GM12892 (cell line): Measurements from ENCODE around the gene LGI4.

Experiments
- POLR2A ChIP-seq: IDR thresholded peaks from 2 replicates; pipeline ENCODE4 v1.6.1; 2011; ENCODE audit warnings: low read depth, low read length, control low read depth
- POLR2AphosphoS5 ChIP-seq: IDR thresholded peaks from 2 replicates; pipeline ENCODE4 v1.6.1; 2011; ENCODE audit warnings: low read depth, low read length, control low read depth
- TAF1 ChIP-seq: IDR thresholded peaks from 2 replicates; pipeline ENCODE4 v1.6.1; 2011; ENCODE audit warnings: low read depth, mild to moderate bottlenecking, control low read depth, low read length, borderline replicate concordance

DNA sequence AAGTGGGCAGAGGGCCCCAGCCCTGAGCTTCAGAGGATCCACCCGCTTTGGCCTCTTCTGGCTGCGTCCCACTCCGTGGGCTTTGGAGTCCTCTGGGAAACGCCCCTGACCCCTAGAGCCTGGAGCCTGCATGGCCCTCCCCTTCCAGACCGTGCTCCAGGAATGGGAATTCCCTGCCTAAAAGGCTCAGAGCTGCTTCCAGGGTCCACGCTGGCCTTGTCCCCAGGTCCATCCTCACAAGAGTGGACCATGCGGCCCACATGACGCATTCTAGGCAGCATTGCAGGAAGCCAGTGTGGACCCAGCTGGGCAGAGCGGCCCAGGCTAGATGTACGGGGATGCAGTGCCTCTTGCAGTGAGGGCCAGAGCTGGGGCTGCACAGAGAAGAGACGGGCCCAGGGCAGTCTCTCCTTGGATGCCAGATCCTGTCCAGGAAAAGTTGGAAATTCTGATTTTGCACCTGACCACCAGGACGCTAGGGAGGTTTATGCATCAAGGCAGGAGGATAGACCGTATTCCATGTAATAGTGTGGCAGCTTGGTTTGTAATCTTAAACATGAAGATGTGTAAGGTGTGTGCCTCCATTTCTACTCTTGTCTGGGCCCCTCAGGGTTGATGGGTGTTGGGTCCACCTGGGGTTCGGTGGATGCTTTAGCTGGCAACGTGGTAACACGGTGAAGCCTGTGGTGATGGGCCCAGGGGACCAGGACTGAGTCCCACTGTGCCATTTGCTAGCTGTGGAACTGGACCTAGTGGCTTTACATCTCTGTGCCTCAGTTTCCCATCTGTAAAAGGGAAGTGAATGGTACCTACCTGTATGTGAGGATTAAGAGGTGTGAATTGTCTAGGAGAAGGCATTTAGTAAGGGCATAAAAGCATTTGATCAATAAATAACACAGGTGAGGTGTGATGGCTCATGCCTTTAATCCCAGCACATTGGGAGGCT lies 34.0 kb downstream of the LGI4 start:
- no peak for TF ChIP-seq POLR2A
- no peak for TF ChIP-seq POLR2AphosphoS5
- TF ChIP-seq TAF1: no peak
